DND-41 (cell line): ENCODE measurements around the gene CAMK2N2.

Experiments
- EZH2 ChIP-seq: IDR thresholded peaks from 3 replicates; pipeline ENCODE4 v1.6.1; 2012; ENCODE audit warnings: borderline replicate concordance, low read depth, mild to moderate bottlenecking, moderate library complexity, low read length, inconsistent platforms; ENCODE audit not compliant: severe bottlenecking
- TF ChIP-seq, protein P1 (sequence below): IDR thresholded peaks from 2 replicates; pipeline ENCODE4 v1.5.1; 2012; ENCODE audit warnings: borderline replicate concordance, low read length, moderate library complexity, mild to moderate bottlenecking; ENCODE audit not compliant: poor library complexity, severe bottlenecking; ENCODE audit errors: extremely low read depth

GRCh38 chr3:184291044-184291737 lies 29.8 kb upstream of the CAMK2N2 start:
- TF ChIP-seq, protein P1, sequence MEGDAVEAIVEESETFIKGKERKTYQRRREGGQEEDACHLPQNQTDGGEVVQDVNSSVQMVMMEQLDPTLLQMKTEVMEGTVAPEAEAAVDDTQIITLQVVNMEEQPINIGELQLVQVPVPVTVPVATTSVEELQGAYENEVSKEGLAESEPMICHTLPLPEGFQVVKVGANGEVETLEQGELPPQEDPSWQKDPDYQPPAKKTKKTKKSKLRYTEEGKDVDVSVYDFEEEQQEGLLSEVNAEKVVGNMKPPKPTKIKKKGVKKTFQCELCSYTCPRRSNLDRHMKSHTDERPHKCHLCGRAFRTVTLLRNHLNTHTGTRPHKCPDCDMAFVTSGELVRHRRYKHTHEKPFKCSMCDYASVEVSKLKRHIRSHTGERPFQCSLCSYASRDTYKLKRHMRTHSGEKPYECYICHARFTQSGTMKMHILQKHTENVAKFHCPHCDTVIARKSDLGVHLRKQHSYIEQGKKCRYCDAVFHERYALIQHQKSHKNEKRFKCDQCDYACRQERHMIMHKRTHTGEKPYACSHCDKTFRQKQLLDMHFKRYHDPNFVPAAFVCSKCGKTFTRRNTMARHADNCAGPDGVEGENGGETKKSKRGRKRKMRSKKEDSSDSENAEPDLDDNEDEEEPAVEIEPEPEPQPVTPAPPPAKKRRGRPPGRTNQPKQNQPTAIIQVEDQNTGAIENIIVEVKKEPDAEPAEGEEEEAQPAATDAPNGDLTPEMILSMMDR = no peak
- TF ChIP-seq EZH2 = no peak
